ENCODE measurements around the gene PXMP2.

DNA sequence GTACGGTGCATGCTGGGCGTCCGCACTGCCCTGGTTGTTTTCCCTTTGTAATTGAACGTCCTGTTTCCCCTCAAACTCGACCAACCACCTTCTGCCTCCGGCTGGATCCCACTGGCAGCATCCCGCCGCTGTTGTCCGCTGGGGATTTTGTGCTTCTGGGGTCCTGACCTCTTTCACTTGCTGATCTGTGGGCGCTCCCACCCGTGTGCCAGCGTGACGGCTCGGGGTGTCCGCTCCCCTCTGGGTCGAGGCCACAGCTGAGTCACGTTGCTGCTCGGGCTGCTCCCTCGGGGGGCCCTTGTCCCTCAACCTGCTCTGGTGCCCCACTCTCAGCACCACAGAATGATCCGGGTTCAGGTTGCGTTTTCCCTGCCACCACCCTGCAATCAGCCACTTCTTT is 31.3 kb downstream of the PXMP2 start:
- TF ChIP-seq, protein P1, sequence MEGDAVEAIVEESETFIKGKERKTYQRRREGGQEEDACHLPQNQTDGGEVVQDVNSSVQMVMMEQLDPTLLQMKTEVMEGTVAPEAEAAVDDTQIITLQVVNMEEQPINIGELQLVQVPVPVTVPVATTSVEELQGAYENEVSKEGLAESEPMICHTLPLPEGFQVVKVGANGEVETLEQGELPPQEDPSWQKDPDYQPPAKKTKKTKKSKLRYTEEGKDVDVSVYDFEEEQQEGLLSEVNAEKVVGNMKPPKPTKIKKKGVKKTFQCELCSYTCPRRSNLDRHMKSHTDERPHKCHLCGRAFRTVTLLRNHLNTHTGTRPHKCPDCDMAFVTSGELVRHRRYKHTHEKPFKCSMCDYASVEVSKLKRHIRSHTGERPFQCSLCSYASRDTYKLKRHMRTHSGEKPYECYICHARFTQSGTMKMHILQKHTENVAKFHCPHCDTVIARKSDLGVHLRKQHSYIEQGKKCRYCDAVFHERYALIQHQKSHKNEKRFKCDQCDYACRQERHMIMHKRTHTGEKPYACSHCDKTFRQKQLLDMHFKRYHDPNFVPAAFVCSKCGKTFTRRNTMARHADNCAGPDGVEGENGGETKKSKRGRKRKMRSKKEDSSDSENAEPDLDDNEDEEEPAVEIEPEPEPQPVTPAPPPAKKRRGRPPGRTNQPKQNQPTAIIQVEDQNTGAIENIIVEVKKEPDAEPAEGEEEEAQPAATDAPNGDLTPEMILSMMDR (IDR thresholded peaks at IDR 0.05): no peak
- TF ChIP-seq EZH2 (IDR thresholded peaks at IDR 0.05): no peak

All from neural progenitor cell (in vitro differentiated cells).